ENCODE results near the gene KIF26B.

GRCh38 chr1:245750261-245750660 is 595.5 kb downstream of the KIF26B start:
- no peak for TF ChIP-seq POLR2AphosphoS5 (IDR thresholded peaks at IDR 0.05)
- TF ChIP-seq, protein P1, sequence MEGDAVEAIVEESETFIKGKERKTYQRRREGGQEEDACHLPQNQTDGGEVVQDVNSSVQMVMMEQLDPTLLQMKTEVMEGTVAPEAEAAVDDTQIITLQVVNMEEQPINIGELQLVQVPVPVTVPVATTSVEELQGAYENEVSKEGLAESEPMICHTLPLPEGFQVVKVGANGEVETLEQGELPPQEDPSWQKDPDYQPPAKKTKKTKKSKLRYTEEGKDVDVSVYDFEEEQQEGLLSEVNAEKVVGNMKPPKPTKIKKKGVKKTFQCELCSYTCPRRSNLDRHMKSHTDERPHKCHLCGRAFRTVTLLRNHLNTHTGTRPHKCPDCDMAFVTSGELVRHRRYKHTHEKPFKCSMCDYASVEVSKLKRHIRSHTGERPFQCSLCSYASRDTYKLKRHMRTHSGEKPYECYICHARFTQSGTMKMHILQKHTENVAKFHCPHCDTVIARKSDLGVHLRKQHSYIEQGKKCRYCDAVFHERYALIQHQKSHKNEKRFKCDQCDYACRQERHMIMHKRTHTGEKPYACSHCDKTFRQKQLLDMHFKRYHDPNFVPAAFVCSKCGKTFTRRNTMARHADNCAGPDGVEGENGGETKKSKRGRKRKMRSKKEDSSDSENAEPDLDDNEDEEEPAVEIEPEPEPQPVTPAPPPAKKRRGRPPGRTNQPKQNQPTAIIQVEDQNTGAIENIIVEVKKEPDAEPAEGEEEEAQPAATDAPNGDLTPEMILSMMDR (IDR thresholded peaks at IDR 0.05): no peak

Data from transverse colon (tissue), 4 donors.